Endothelial cell of umbilical vein (primary cell): ENCODE data around the gene AASDH. TPM values are rescaled to one million over a fixed set of nuclear protein-coding genes. Genes with fewer than 3 reads are reported as not detected.

Experiments used
- BruUV-seq: library from RNA; stranded (reverse); fragments of 400-500 nt; replicated peaks from 2 replicates; lab custom pipeline; 2021; lab: Mats Ljungman, UMichigan
- CTCF ChIA-PET: fragments of 300-600, 350-600 bp; sonication (Branson Sonifier 250); formaldehyde crosslinking; loops from one replicate; lab custom pipeline; 2021; ENCODE audit warnings: antibody characterized with exemption, inconsistent platforms; lab: Charles Lee
- POLR2A ChIA-PET: fragments of 300-600, 350-600 bp; sonication (Branson Sonifier 250); formaldehyde crosslinking; loops from one replicate; lab custom pipeline; 2021; ENCODE audit warnings: antibody characterized with exemption, inconsistent platforms; lab: Charles Lee
- DNase-seq: peaks from one replicate; pipeline ENCODE4 v3.0.0-alpha.2; 2011; ENCODE audit warnings: low read depth, low spot score
- FAIRE-seq: peaks from 2 replicates; lab custom pipeline; 2011; peaks lifted over from hg19 to GRCh38; lab: Jason Lieb, UNC
- H2AFZ ChIP-seq: 2 replicates; pipeline ENCODE4 v1.6.0; 2012; ENCODE audit warnings: low read depth, low read length, control low read depth, inconsistent platforms
- H3K27ac ChIP-seq: 2 replicates; pipeline ENCODE4 v1.5.1; 2011; ENCODE audit warnings: low read depth, mild to moderate bottlenecking, control low read depth, low read length, moderate library complexity; ENCODE audit not compliant: insufficient read depth
- H3K27me3 ChIP-seq, 2 experiments: 2 replicates each; pipeline versions ENCODE4 v1.6.0 to v1.6.1; 2011; ENCODE audit warnings: low read length in 2 of 2, mixed read lengths in 1 of 2; ENCODE audit not compliant: control insufficient read depth in 2 of 2, insufficient read depth in 2 of 2
- H3K36me3 ChIP-seq, 2 experiments: 2 replicates in 1 of 2; 3 replicates in 1 of 2; pipeline ENCODE4 v1.5.1; 2011; ENCODE audit warnings: low read length in 2 of 2, mild to moderate bottlenecking in 1 of 2, moderate library complexity in 1 of 2; ENCODE audit not compliant: control insufficient read depth in 2 of 2, insufficient read depth in 2 of 2; ENCODE audit errors: extremely low read depth in 1 of 2
- H3K4me1 ChIP-seq: 3 replicates; pipeline ENCODE4 v1.5.1; 2011; ENCODE audit warnings: mild to moderate bottlenecking, low read length; ENCODE audit not compliant: control insufficient read depth, insufficient read depth; ENCODE audit errors: extremely low read depth
- H3K4me2 ChIP-seq: 2 replicates; pipeline ENCODE4 v1.6.1; 2011; ENCODE audit warnings: low read length, control low read depth, mixed read lengths; ENCODE audit not compliant: insufficient read depth
- H3K4me3 ChIP-seq, 3 experiments: fragments of 200-600 bp in 1 of 3; sonication (generic), shearing (Covaris generic) in 1 of 3; replicated peaks in 1 of 3; 2 replicates each; pipeline ENCODE4 v1.5.1; 2011 to 2016; ENCODE audit warnings: control low read depth in 3 of 3, low read length in 3 of 3, mild to moderate bottlenecking in 2 of 3, inconsistent platforms in 1 of 3, low read depth in 1 of 3, moderate library complexity in 1 of 3; ENCODE audit not compliant: insufficient read depth in 1 of 3
- H3K79me2 ChIP-seq: 2 replicates; pipeline ENCODE4 v1.6.0; 2012; ENCODE audit warnings: low read length, inconsistent platforms; ENCODE audit not compliant: control insufficient read depth, insufficient read depth
- H3K9ac ChIP-seq: replicated peaks from 2 replicates; pipeline ENCODE3; 2011; ENCODE audit warnings: low read length, control low read depth; ENCODE audit not compliant: insufficient read depth; ENCODE audit errors: extremely low read depth
- H3K9me1 ChIP-seq: replicated peaks from 3 replicates; pipeline ENCODE4 v1.6.0; 2011; ENCODE audit warnings: mild to moderate bottlenecking, low read length; ENCODE audit not compliant: control insufficient read depth, insufficient read depth; ENCODE audit errors: extremely low read depth
- H3K9me3 ChIP-seq: replicated peaks from 2 replicates; pipeline ENCODE4 v1.5.1; 2012; ENCODE audit warnings: low read length, inconsistent platforms; ENCODE audit not compliant: control insufficient read depth, insufficient read depth
- H4K20me1 ChIP-seq: replicated peaks from 2 replicates; pipeline ENCODE3; 2011; ENCODE audit warnings: mild to moderate bottlenecking, low read length; ENCODE audit not compliant: control insufficient read depth, insufficient read depth; ENCODE audit errors: extremely low read depth
- EZH2 ChIP-seq: IDR thresholded peaks from 2 replicates; pipeline ENCODE4 v1.6.1; 2012; ENCODE audit warnings: borderline replicate concordance, low read depth, mild to moderate bottlenecking, moderate library complexity, low read length, inconsistent platforms; ENCODE audit not compliant: severe bottlenecking
- FOS ChIP-seq: IDR thresholded peaks from 2 replicates; pipeline ENCODE4 v1.6.1; 2011; ENCODE audit warnings: mild to moderate bottlenecking, low read length, moderate library complexity, borderline replicate concordance; ENCODE audit not compliant: insufficient read depth
- GATA2 ChIP-seq: IDR thresholded peaks from 2 replicates; pipeline ENCODE4 v1.7.0; 2011; ENCODE audit warnings: low read depth, mild to moderate bottlenecking, moderate library complexity, mixed read lengths, low read length; ENCODE audit not compliant: insufficient read length, insufficient read depth
- JUN ChIP-seq: IDR thresholded peaks from 2 replicates; pipeline ENCODE4 v1.6.1; 2011; ENCODE audit warnings: borderline replicate concordance, low read depth; ENCODE audit not compliant: insufficient read length, insufficient read depth
- MYC ChIP-seq: IDR thresholded peaks from one replicate; pipeline ENCODE4 v1.6.1; 2011; ENCODE audit warnings: mild to moderate bottlenecking, low read depth, low read length
- POLR2A ChIP-seq: IDR thresholded peaks from 2 replicates; pipeline ENCODE4 v1.6.1; 2012; ENCODE audit warnings: low read depth, mild to moderate bottlenecking, control low read depth, low read length
- POLR2AphosphoS5 ChIP-seq: IDR thresholded peaks from 2 replicates; pipeline ENCODE4 v1.6.1; 2012; ENCODE audit warnings: low read depth, mild to moderate bottlenecking, control low read depth, low read length, moderate library complexity; ENCODE audit not compliant: insufficient read depth
- dilution Hi-C: fragments of 300-500 bp; cut with MboI; formaldehyde crosslinking; loops from one replicate; pipeline ENCODE4 v1.15.0; 2019; ENCODE audit warnings: low sequenced_read_pairs; ENCODE audit not compliant: extremely low pct_ligation_motif_present
- intact Hi-C: fragments of 100-400 bp; cut with micrococcal nuclease; formaldehyde crosslinking; loops from one replicate; pipeline ENCODE4 v1.10.0; 2022
- polyA plus RNA-seq, 4 experiments: library from polyadenylated mRNA; depleted of rRNA in 3 of 4; stranded (reverse) in 3 of 4; unstranded in 1 of 4; fragments of >200 nt; gene quantifications; 2 replicates each; pipeline versions ENCODE4 v1.2.1 to v1.2.3, GENCODE V29; 2011 to 2012; ENCODE audit warnings: missing spikeins in 1 of 4
- total RNA-seq: library from RNA; stranded (reverse); gene quantifications from 2 replicates; pipeline ENCODE4 v1.2.3, GENCODE V29; 2021
- TF ChIP-seq, protein P1 (sequence below): IDR thresholded peaks from 2 replicates; pipeline ENCODE4 v1.6.1; 2011; ENCODE audit not compliant: insufficient read depth, insufficient read length
- TF ChIP-seq, protein P2 (sequence below), 2 donors: IDR thresholded peaks; 1 replicate in 1 of 2; 2 replicates in 1 of 2; pipeline ENCODE4 v1.5.1; 2011; ENCODE audit warnings: low read length in 2 of 2, mild to moderate bottlenecking in 2 of 2, moderate library complexity in 2 of 2, control low read depth in 1 of 2, inconsistent platforms in 1 of 2, low read depth in 1 of 2; ENCODE audit not compliant: insufficient read depth in 1 of 2; ENCODE audit errors: extremely low read depth in 1 of 2

AASDH gene
- total and polyA plus RNA-seq, 2 donors (not counting 3 experiments of a cell fraction or from before 2014, with no cell fraction given), result 4.2 to 9.5 TPM

DNA sequence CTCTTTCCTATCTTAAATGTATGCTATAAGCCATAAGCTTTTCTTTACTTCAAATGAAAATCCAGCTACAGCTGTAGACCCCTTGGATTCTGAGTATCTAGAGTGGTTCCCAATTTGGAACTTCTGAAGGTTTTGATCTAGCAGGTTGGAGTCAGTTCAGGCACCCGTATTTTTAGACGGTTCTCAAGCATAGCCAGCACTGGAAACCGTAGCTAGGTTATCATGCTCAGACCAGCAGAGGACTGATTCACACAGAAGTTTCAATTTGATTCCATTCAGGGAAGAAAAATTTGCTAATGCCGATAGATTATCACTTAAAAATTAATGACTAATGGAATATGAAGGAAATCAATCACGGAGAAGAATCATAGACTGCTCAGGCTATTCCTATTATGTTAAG is 36.9 kb upstream of the AASDH start:
- CTCF ChIA-PET, result interaction anchor here (0.8 to 2.4 kb wide), 9 partner anchors 11 to 413 kb away, joined by 3 to 17 read pairs (median 7); partner anchors contain the start of genes AASDH, PAICS, PPAT and SRP72
- intact Hi-C loops, result no loop called here
- H3K4me1 ChIP-seq, result peaks cover 6% of the 10 kb centered on the region
- BruUV-seq, result no TSS peak
- H3K36me3 ChIP-seq, result no peaks in the 10 kb centered on the region
- peaks cover 91% of the 10 kb centered on the region for H3K79me2 ChIP-seq
- no peak for DNase-seq
- no peak overlapping the region for H3K27ac ChIP-seq
- no peak for FAIRE-seq
- no peaks in the 10 kb centered on the region for H3K27me3 ChIP-seq
- no peak overlapping the region for H3K9ac ChIP-seq
- no peaks in the 10 kb centered on the region for H4K20me1 ChIP-seq
- no peak overlapping the region for H3K4me3 ChIP-seq
- no peak overlapping the region for H2AFZ ChIP-seq
- POLR2A ChIA-PET, result interaction anchor here (0.6 kb wide), 1 partner anchor 13 kb away, joined by 5 read pairs; no protein-coding TSS in a partner anchor
- H3K9me1 ChIP-seq, result peaks cover 6% of the 10 kb centered on the region
- no peak overlapping the region for H3K4me2 ChIP-seq
- TF ChIP-seq EZH2, result no peak
- no peak for TF ChIP-seq POLR2A
- no peak for TF ChIP-seq FOS
- TF ChIP-seq, protein P1, sequence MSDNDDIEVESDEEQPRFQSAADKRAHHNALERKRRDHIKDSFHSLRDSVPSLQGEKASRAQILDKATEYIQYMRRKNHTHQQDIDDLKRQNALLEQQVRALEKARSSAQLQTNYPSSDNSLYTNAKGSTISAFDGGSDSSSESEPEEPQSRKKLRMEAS, result no peak
- TF ChIP-seq JUN, result no peak
- TF ChIP-seq GATA2, result no peak
- no peak for TF ChIP-seq POLR2AphosphoS5
- no peak for TF ChIP-seq MYC
- TF ChIP-seq, protein P2, sequence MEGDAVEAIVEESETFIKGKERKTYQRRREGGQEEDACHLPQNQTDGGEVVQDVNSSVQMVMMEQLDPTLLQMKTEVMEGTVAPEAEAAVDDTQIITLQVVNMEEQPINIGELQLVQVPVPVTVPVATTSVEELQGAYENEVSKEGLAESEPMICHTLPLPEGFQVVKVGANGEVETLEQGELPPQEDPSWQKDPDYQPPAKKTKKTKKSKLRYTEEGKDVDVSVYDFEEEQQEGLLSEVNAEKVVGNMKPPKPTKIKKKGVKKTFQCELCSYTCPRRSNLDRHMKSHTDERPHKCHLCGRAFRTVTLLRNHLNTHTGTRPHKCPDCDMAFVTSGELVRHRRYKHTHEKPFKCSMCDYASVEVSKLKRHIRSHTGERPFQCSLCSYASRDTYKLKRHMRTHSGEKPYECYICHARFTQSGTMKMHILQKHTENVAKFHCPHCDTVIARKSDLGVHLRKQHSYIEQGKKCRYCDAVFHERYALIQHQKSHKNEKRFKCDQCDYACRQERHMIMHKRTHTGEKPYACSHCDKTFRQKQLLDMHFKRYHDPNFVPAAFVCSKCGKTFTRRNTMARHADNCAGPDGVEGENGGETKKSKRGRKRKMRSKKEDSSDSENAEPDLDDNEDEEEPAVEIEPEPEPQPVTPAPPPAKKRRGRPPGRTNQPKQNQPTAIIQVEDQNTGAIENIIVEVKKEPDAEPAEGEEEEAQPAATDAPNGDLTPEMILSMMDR (IDR thresholded peaks at IDR 0.05; ENCODE audit: extremely low read depth in 1 of 2, insufficient read depth in 1 of 2, low read depth in 1 of 2, low read length in 2 of 2), result no peak
- no peaks in the 10 kb centered on the region for H3K9me3 ChIP-seq
- dilution Hi-C loops, result no loop called here
